ENCODE data around the gene POMC.
"Not testable (repeated sequence)": the region's sequence is repeated elsewhere in the genome, so short reads cannot be mapped to it uniquely, and the experiment has no call there.

The POMC gene

DNA sequence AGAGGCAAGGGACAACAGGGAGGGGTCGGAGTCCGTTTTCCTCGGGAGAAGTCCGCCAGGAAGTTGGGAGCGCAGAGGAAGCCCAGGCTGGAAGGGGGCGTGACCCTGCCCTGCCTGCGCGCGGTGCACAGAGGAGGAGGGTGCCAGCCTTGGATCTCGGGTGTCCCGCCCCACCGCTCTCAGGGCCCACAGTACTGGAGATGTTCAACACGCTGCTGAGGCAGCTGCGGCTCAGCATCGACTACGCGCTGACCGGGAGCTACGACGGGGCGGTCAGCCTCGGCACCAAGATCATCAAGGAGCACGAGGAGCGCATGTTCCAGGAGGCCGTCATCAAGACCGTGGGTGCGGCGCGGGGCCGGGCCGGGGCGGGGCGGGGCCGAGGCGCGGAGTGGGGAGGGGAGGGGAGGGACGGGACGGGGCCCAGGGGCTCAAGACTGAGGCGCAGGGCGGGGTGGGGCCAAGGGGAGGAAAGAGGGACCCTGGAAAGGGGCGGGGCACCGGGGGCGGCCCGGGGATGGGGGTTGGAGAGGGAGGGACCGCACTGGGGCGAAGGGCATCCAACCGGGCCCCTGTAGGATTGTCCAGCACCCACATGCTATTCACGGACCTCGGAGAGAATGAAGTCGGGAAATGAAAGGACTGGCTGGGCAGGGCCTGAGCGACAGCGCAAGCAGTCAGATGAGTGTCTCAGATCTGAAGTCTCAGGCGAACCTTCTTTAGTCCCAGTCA lies 36.6 kb downstream of the POMC start:
- no peak for DNase-seq

DNA sequence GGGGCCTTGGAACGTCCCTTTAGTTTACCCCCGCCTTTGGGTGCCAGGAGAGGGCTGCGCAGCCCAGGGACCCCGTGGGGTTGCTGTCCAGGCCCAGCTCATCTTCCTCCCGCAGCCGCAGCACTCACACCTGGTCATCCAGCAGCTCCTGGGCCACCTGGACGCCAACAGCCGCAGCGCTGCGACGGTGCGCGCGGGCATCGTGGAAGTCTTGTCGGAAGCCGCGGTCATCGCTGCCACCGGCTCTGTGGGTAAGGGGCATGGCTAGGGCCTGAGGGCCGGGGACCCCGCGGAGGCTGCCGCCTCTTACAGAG lies 37.2 kb downstream of the POMC start:
- no peak for DNase-seq

DNA sequence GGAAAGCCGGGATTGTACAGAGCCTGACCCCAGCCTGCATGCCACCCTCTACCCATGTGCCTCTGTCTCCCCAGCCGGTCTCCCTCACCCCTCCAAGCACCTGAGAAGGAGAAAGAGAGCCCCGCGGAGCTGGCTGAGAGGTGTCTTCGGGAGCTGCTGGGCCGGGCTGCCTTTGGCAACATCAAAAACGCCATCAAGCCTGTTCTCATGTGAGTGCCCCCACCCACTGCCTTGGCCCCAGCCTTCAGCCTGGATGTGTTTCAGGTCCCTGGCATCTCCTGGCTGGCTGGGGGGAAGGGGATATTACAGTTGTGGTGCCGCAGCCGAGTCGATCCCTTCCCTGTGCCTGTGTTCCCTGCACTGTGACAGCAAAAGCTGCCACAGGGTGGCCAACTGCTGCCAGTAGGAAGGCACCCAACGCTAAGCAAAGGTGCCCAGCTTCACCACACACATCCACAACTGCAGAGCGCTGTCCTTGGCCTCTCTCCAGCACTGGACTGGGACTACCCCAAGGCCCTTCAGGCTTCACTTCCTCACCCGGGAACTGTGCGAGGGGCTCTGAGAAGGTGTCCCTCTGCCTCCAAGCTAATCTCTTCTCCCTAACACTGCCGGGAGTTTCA lies 38.4 kb downstream of the POMC start:
- no peak for DNase-seq

DNA sequence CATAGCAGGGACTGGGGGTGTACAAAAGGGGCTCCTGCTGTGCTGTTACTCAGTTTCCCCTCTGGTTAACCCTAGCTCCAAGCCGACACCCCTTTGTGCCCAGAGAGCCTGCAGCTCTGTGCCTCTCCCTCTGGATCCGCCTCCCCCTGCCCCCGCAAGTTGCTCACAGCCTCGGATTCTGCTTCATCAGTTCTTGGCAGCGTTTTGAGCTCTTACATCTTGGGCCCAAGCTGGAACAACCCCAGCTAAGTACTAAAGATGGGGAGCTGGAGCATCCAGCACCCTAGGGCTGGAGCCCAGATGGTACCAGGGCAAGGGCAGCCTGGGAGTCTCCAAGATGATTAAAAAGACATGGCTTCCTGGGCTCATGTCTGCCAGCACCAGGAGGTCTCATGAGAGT lies 40.7 kb downstream of the POMC start:
- DNase-seq, result no peak

DNA sequence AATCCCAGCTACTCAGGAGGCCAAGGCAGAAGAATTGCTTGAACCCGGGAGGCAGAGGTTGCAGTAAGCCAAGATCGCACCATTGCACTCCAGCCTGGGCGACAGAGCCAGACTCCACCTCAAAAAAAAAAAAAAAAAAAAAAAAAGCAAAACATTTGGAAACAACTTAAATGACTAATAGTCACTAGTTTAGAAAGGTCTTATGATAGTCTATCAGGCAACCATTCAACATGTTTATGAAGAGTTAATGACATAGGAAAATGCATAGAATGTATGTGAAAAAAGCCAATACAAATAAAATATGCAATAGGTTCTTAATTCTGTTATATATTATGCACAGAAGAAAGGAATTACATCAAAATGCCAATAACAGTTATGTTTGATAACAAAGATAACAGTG lies 41.3 kb downstream of the POMC start:
- not testable (repeated sequence) for DNase-seq

DNA sequence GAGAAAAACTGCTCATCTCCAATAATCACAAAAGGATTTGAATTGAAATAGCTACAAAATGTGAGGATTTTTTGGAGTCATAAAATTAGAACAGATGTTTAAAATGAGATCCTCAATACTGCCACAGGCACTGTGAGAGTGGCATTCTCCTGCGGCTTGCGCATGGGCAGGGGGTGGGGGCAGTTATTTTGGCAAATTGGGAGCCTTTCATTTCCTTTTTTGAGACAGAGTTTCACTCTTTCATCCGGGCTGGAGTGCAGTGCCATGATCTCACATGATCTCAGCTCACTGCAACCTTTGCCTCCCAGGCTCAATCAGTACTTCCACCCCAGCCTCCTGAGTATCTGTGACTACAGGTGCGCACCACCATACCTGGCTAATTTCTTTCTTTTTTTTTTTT lies 42.4 kb downstream of the POMC start:
- no peak for DNase-seq

DNA sequence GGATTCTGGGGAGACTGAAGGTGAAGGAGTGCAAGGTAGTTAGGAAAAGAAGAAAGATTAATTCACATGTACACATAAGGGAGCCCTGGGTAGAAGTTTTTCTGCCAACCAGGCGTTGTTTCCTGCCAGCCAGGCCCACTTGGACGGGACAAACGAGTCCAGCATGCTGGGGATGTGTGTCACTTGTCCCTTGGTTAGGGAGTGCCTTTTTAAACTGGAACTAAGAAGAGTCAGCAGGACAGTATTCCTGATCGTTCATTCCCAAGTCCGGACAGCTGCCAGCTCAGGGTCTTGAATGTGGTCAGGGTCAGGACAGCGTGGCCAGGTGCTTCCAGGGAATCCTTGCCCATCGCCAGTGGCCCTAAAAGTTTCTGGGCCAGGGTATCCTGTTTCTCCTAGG lies 43.2 kb downstream of the POMC start:
- DNase-seq, result no peak

DNA sequence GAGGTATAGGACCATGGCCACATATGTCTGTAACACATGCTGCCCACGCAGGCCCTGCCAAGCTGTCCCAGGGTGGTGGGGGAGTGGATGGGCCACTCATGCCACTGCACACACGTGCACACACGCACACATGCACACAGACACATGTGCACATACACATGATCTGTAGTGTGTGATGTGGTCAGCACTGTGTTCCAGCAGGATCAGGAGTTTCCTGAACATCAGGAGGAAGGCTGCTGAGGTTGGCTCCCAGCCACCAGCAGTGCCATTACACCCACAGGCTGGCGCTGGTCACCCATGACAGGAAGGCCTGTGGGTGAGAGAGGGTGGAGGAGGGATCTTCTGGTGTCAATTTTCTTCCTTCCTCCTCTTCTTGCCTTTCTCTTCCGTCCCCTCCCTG lies 44.7 kb downstream of the POMC start:
- no peak for DNase-seq

DNA sequence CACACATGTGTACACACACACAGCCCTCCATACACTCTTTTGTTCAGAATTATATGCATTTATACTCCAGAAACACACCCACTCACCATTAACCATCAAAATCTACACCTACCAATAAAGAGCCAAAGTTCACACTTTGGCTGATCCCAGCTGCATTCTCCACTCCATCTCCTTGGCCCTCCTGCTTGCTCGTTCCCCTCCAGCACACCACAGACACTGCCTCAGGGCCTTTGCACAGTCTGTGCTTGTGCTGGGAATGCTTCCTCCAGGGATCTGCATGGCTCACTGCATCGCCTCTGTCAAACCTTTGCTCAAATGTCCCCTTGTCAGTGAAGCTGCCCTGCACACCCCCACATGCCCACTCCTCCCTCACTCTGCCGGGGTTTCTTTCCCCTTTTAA lies 46.0 kb downstream of the POMC start:
- no peak for DNase-seq

DNA sequence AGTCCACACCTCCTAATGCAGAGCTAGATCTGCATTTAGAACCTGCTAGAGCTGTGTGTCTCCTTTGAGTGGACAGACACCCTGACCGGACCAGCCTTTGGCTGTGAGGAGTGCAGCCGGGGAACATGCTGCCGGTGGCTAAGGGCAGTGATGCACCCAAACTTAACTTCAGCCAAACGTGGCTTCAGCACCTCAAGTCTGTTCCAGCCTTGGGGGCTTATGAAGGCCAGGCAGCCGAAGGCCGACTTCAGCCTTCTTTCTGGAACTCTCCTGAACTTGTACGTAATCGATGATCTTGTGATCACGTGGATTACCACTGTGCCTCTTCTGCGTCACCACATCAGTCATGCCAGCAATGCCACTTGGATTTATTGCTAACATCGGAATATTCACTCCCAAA lies 49.1 kb downstream of the POMC start:
- no peak for DNase-seq

DNA sequence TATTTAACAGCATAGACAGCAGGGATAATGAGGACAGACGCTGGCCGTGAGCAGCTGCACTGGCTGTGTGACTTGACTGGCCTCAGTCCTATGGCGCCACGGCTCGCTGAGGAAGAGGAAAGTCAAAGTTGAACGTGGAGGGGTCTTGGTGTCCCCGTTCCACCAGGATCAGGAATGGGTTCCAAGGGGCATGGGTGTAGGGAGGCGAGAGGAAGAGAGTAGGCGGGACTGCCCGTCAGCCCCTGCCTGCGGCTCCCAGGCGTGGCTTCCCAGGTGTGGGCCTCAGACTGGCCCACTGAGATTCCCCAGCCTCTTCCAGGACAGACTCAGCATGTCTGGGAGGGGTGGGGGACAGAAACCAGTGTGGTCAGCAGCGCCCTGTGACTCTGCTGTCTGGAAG lies 51.4 kb downstream of the POMC start:
- DNase-seq, result no peak

DNA sequence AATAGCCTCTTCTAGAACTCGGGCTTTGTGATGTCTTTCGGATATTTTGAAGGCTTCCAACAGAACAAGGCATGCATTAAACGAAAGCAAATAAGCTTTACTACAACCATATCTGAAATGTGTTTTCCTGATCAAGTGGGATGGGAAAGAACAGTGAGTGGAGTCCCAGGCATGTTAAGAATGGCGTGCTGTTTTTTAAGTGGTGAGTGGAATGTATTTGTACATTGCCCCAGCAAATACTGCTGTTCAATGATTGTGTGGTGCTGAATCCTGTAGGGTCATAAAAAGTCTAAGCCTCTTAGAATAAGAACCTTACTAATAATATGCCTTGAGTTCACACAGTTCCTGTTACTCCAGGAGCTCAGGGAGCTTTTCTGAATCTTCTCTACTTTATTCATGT lies 52.5 kb downstream of the POMC start:
- no peak for DNase-seq

DNA sequence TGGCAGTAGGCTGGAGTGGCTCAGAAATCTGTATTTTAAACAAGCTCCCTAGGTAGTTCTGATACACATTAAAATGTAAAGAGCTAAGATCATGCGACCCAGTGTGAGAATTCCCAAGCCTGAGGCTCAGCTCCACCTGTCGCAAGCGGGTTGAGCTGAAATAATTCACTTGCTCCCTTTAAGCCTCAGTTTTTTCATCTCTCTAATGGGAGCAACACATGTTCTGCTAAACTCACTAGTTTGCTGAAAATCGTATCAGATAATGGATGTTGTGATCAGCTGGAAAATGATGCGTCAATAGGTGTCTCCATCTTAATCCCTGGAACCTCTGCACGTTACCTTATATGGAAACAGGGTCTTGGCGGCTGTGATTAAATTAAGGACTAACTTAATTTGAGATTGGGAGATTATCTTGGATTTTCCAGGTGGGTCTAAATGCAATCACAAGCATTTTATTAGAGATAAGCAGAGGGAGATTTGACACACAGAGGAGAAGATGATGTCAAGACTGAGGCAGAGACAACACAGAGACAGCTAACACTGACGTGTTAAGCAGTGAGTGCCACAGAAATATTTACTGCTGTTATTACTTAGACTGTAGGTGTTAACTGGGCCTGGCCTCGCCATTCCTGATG lies 53.0 kb downstream of the POMC start:
- DNase-seq, result no peak

DNA sequence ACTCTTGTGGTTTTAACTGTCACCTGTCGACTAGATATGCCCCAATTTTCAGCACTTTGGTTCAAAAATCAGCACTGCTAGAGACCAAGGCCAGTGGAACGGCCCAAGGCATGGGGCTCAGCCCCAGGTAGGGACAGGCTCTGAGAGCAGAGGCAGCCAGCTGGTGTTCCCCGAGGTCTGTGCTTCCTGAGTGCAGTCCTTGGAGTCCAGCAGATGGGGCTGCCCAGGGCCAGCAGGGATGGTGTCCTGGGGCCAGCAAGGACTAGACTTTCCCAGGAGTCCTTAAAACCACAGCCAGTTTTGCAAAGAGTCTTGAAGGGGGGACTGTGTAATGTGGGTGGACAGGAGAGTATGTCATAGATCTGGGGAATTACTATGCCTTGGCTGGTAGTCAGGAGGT lies 56.3 kb downstream of the POMC start:
- DNase-seq, result no peak

Measured in stimulated activated naive CD4-positive, alpha-beta T cell treated with Interleukin-2 at 50 U/mL for 16 hours (primary cell).